HG03060 (cell line): ENCODE results near the gene ATAD1.
A peak's percentile ranks its signal among the peaks of the same experiment; 100 is the strongest.
"Not testable (repeated sequence)": the region's sequence is repeated elsewhere in the genome, so short reads cannot be mapped to it uniquely, and the experiment has no call there.

Experiments used
- ATAC-seq: cut with Tn5 transposase; IDR thresholded peaks from one replicate; pipeline ENCODE4 v1.9.1; 2021; ENCODE audit warnings: low read depth, moderate number of reproducible peaks; ENCODE audit not compliant: unreplicated experiment

ATAD1 gene

GRCh38 chr10:87817609-87818504 lies at the start of gene ATAD1:
Gene ATAD1, minus strand, starts transcription at chr10:87818226. Its CDS starts 3,627 bp downstream, at chr10:87814599.
- peak; percentile 52 for ATAC-seq

- ATAC-seq = no peak
Measured at GRCh38 chr10:87867453-87867852, 49.4 kb upstream of the ATAD1 start.

GRCh38 chr10:87866412-87866974 lies 48.5 kb upstream of the ATAD1 start:
- no peak for ATAC-seq

- no peak for ATAC-seq
Measured at GRCh38 chr10:87865241-87865881, 47.3 kb upstream of the ATAD1 start.

GRCh38 chr10:87864496-87865059 lies 46.6 kb upstream of the ATAD1 start:
- ATAC-seq = no peak

- not testable (repeated sequence) for ATAC-seq
Measured at GRCh38 chr10:87863951-87864495, 46.0 kb upstream of the ATAD1 start.

- no peak for ATAC-seq
Measured at GRCh38 chr10:87863053-87863943, 45.3 kb upstream of the ATAD1 start, which contains the start of the genes KLLN and PTEN. Gene KLLN, minus strand, starts transcription at chr10:87863533. Its CDS starts 1,046 bp downstream, at chr10:87862487. Gene PTEN, plus strand, starts transcription at chr10:87863625. Its CDS starts 845 bp downstream, at chr10:87864470.

GRCh38 chr10:87862679-87863052 lies 44.6 kb upstream of the ATAD1 start:
- ATAC-seq = no peak

- ATAC-seq = no peak
Measured at GRCh38 chr10:87861953-87862678, 44.1 kb upstream of the ATAD1 start.

- no peak for ATAC-seq
Measured at GRCh38 chr10:87861566-87861952, 43.5 kb upstream of the ATAD1 start.

- ATAC-seq = no peak
Measured at GRCh38 chr10:87860816-87861403, 42.9 kb upstream of the ATAD1 start.

GRCh38 chr10:87860156-87860795 lies 42.2 kb upstream of the ATAD1 start:
- ATAC-seq = no peak

GRCh38 chr10:87855665-87856064 lies 37.6 kb upstream of the ATAD1 start:
- ATAC-seq = not testable (repeated sequence)

GRCh38 chr10:87855247-87855646 lies 37.2 kb upstream of the ATAD1 start:
- ATAC-seq = not testable (repeated sequence)

- ATAC-seq = no peak
Measured at GRCh38 chr10:87852089-87852488, 34.1 kb upstream of the ATAD1 start.

- no peak for ATAC-seq
Measured at GRCh38 chr10:87850742-87851205, 32.7 kb upstream of the ATAD1 start.

GRCh38 chr10:87849001-87849400 lies 31.0 kb upstream of the ATAD1 start:
- no peak for ATAC-seq

- no peak for ATAC-seq
Measured at GRCh38 chr10:87847550-87847949, 29.5 kb upstream of the ATAD1 start.
